SK-N-SH (cell line): ENCODE results near the gene LRIG1. TPM values are rescaled to one million over a fixed set of nuclear protein-coding genes. Genes with fewer than 3 reads are reported as not detected.

Source experiments
- CTCF ChIA-PET: fragments of 300-600, 350-600 bp; formaldehyde crosslinking; extraction: SDS; loops from one replicate; lab custom pipeline; 2021; lab: Yijun Ruan, JAX
- POLR2A ChIA-PET: fragments of 350-600 bp; sonication (Branson Sonifier 250); formaldehyde crosslinking; extraction: SDS; loops from one replicate; lab custom pipeline; 2020; ENCODE audit warnings: antibody characterized with exemption, inconsistent platforms; lab: Yijun Ruan, JAX
- DNase-seq: peaks from one replicate; pipeline ENCODE4 v3.0.0; 2012
- H2AFZ ChIP-seq: fragments of 200-600 bp; sonication (generic); 2 replicates; pipeline ENCODE4 v1.8.1; 2016; ENCODE audit warnings: antibody characterized with exemption, mild to moderate bottlenecking, low read depth
- H3F3A ChIP-seq: fragments of 200-600 bp; sonication (generic); replicated peaks from 2 replicates; pipeline ENCODE3; 2016; ENCODE audit warnings: antibody characterized with exemption, mild to moderate bottlenecking; ENCODE audit not compliant: insufficient read depth
- H3K27ac ChIP-seq, 2 experiments: fragments of 200-500 bp in 1 of 2; fragments of 200-600 bp in 1 of 2; sonication (Bioruptor generic) in 1 of 2; sonication (generic), shearing (Covaris generic) in 1 of 2; 2 replicates each; pipeline versions ENCODE4 v1.5.1 to v1.6.1; 2014 to 2016; ENCODE audit warnings: low read depth in 2 of 2, inconsistent platforms in 1 of 2, low read length in 1 of 2, mild to moderate bottlenecking in 1 of 2, mixed read lengths in 1 of 2
- H3K27me3 ChIP-seq: fragments of 200-600 bp; sonication (generic), shearing (Covaris generic); 2 replicates; pipeline ENCODE4 v1.6.1; 2016; ENCODE audit warnings: mixed run types; ENCODE audit not compliant: insufficient read depth
- H3K36me3 ChIP-seq, 2 experiments: fragments of 200-500 bp in 1 of 2; fragments of 200-600 bp in 1 of 2; sonication (Bioruptor generic) in 1 of 2; sonication (generic) in 1 of 2; replicated peaks in 1 of 2; 2 replicates each; pipeline versions ENCODE3 to v1.5.1; 2014 to 2016; ENCODE audit warnings: low read length in 1 of 2, mild to moderate bottlenecking in 1 of 2; ENCODE audit not compliant: insufficient read depth in 2 of 2, control insufficient read depth in 1 of 2
- H3K4me1 ChIP-seq, 2 experiments: fragments of 200-500 bp in 1 of 2; fragments of 200-600 bp in 1 of 2; sonication (Bioruptor generic) in 1 of 2; sonication (generic), shearing (Covaris generic) in 1 of 2; 2 replicates each; pipeline versions ENCODE4 v1.5.1 to v1.6.1; 2014 to 2016; ENCODE audit warnings: low read depth in 1 of 2, low read length in 1 of 2, mixed run types in 1 of 2; ENCODE audit not compliant: insufficient read depth in 2 of 2, control insufficient read depth in 1 of 2
- H3K4me2 ChIP-seq: fragments of 200-600 bp; sonication (generic), shearing (Covaris generic); 2 replicates; pipeline ENCODE4 v1.6.1; 2017; ENCODE audit warnings: mixed run types
- H3K4me3 ChIP-seq, 2 experiments: fragments of 200-500 bp in 1 of 2; fragments of 200-600 bp in 1 of 2; sonication (Bioruptor generic) in 1 of 2; sonication (generic), shearing (Covaris generic) in 1 of 2; 2 replicates each; pipeline versions ENCODE4 v1.5.1 to v1.8.1; 2014 to 2016; ENCODE audit warnings: low read depth in 2 of 2, inconsistent platforms in 1 of 2, low read length in 1 of 2, mild to moderate bottlenecking in 1 of 2, mixed read lengths in 1 of 2, moderate library complexity in 1 of 2
- H3K79me2 ChIP-seq: fragments of 200-600 bp; sonication (generic); 2 replicates; pipeline ENCODE4 v1.8.1; 2017; ENCODE audit warnings: mild to moderate bottlenecking; ENCODE audit not compliant: insufficient read depth
- H3K9ac ChIP-seq: fragments of 200-600 bp; sonication (generic); 2 replicates; pipeline ENCODE4 v1.6.1; 2017; ENCODE audit warnings: mixed run types
- H3K9me2 ChIP-seq: fragments of 200-600 bp; sonication (generic); 2 replicates; pipeline ENCODE4 v1.6.1; 2017; ENCODE audit warnings: mixed run types
- H3K9me3 ChIP-seq: fragments of 200-600 bp; sonication (generic); 2 replicates; pipeline ENCODE4 v1.6.1; 2017; ENCODE audit warnings: mixed run types, mild to moderate bottlenecking, moderate library complexity
- H4K20me1 ChIP-seq: fragments of 200-600 bp; sonication (generic); 2 replicates; pipeline ENCODE4 v1.6.1; 2017; ENCODE audit warnings: mild to moderate bottlenecking, mixed run types; ENCODE audit not compliant: insufficient read depth
- CTCF ChIP-seq: fragments of 200-600 bp; sonication (generic); IDR thresholded peaks from 2 replicates; pipeline ENCODE4 v1.6.1; 2017; ENCODE audit warnings: antibody characterized with exemption, mild to moderate bottlenecking, moderate library complexity
- FOXJ3 ChIP-seq: sonication (generic); formaldehyde crosslinking; IDR thresholded peaks from 2 replicates; pipeline ENCODE4 v1.5.1; 2020; ENCODE audit warnings: mild to moderate bottlenecking, missing genetic modification reagents
- FOXM1 ChIP-seq: IDR thresholded peaks from 2 replicates; pipeline ENCODE4 v1.4.0; 2012; ENCODE audit warnings: low read depth, mild to moderate bottlenecking
- JUND ChIP-seq: IDR thresholded peaks from 2 replicates; pipeline ENCODE4 v1.4.0; 2012
- MAX ChIP-seq: IDR thresholded peaks from 2 replicates; pipeline ENCODE4 v1.4.0; 2012; ENCODE audit warnings: low read depth
- MXI1 ChIP-seq: IDR thresholded peaks from 2 replicates; pipeline ENCODE4 v1.6.1; 2012; ENCODE audit warnings: mild to moderate bottlenecking, low read depth, low read length, improper control_type of control experiment
- NFIC ChIP-seq: IDR thresholded peaks from 2 replicates; pipeline ENCODE4 v1.4.0; 2012; ENCODE audit warnings: borderline replicate concordance
- POLR2AphosphoS5 ChIP-seq: IDR thresholded peaks from 2 replicates; pipeline ENCODE4 v1.6.1; 2012; ENCODE audit warnings: low read depth, low read length
- RAD21 ChIP-seq: IDR thresholded peaks from 2 replicates; pipeline ENCODE4 v1.6.1; 2012; ENCODE audit warnings: mild to moderate bottlenecking, low read length
- RCOR1 ChIP-seq: fragments of 150-350 bp; IDR thresholded peaks from 2 replicates; pipeline ENCODE4 v1.6.1; 2017; ENCODE audit warnings: antibody characterized with exemption, low read length
- REST ChIP-seq: IDR thresholded peaks from 2 replicates; pipeline ENCODE4 v1.6.1; 2012; ENCODE audit warnings: mild to moderate bottlenecking, low read depth, low read length, moderate library complexity
- TAF1 ChIP-seq: IDR thresholded peaks from 2 replicates; pipeline ENCODE4 v1.6.1; 2012; ENCODE audit warnings: low read depth, mild to moderate bottlenecking, low read length, moderate library complexity, borderline replicate concordance
- TEAD4 ChIP-seq: IDR thresholded peaks from 2 replicates; pipeline ENCODE4 v1.4.0; 2012; ENCODE audit warnings: mild to moderate bottlenecking, borderline replicate concordance; ENCODE audit not compliant: insufficient read depth
- USF1 ChIP-seq: IDR thresholded peaks from 2 replicates; pipeline ENCODE4 v1.4.0; 2012; ENCODE audit warnings: low read depth, borderline replicate concordance
- USF2 ChIP-seq: fragments of 150-350 bp; IDR thresholded peaks from 2 replicates; pipeline ENCODE4 v1.6.1; 2017; ENCODE audit warnings: antibody characterized with exemption, low read length, low read depth, borderline replicate concordance
- ZBTB33 ChIP-seq: IDR thresholded peaks from 2 replicates; pipeline ENCODE4 v1.4.0; 2012; ENCODE audit warnings: low read depth, borderline replicate concordance
- WGBS: methylation state at CpG from one replicate; pipeline ENCODE4 v1.1.6; 2017; ENCODE audit warnings: low lambda C conversion rate; 5-methylcytosine and 5-hydroxymethylcytosine counted together
- polyA plus RNA-seq, 3 experiments: library from polyadenylated mRNA; depleted of rRNA; stranded (reverse); fragments of >200 nt; gene quantifications; 2 replicates each; pipeline ENCODE4 v1.2.3, GENCODE V29; 2012

Gene LRIG1
- polyA plus RNA-seq, 1 of the 3 experiments (the other 2 are of a cell fraction) = 1.7 TPM

GRCh38 chr3:66502245-66502874 lies 1.5 kb upstream of the LRIG1 start:
- ChIA-PET CTCF (no interaction called here), POLR2A (no interaction called here)

More at GRCh38 chr3:66502245-66502874, 1.5 kb upstream of the LRIG1 start:
- H3K9me2 ChIP-seq = no peaks in the 10 kb centered on the region
- H3K9me3 ChIP-seq = no peaks in the 10 kb centered on the region
- no peak overlapping the region for H3K4me3 ChIP-seq
- H3K4me2 ChIP-seq = no peak overlapping the region
- peaks cover 0 to 6% of the 10 kb centered on the region in 2 experiments; a peak in 1 of 4 replicates for H3K4me1 ChIP-seq
- no peaks in the 10 kb centered on the region for H3K36me3 ChIP-seq
- H3K27me3 ChIP-seq = peaks cover 32% of the 10 kb centered on the region
- H3K27ac ChIP-seq = no peak overlapping the region
- no peak for TF ChIP-seq RAD21
- no peak for TF ChIP-seq USF2
- TF ChIP-seq MXI1 = no peak
- no peak for TF ChIP-seq RCOR1
- no peak for TF ChIP-seq NFIC
- no peak for TF ChIP-seq USF1
- no peak for TF ChIP-seq TEAD4
- TF ChIP-seq POLR2AphosphoS5 = no peak
- no peak for TF ChIP-seq FOXM1
- no peak for TF ChIP-seq REST
- no peak for TF ChIP-seq MAX
- TF ChIP-seq FOXJ3 = no peak
- no peak for TF ChIP-seq CTCF
- TF ChIP-seq TAF1 = no peak
- TF ChIP-seq JUND = no peak
- TF ChIP-seq ZBTB33 = no peak
- H3F3A ChIP-seq = no peaks in the 10 kb centered on the region
- no peak overlapping the region for H3K9ac ChIP-seq
- 55% methylated on average over 6 of the region's 6 CpGs for WGBS
- H2AFZ ChIP-seq = no peak overlapping the region
- no peak for DNase-seq
- no peaks in the 10 kb centered on the region for H4K20me1 ChIP-seq
- H3K79me2 ChIP-seq = no peaks in the 10 kb centered on the region
